NCI-H1694 treated with DMSO at 0.1 percent for 48 hours (cell line): ENCODE measurements around the gene CDC34.

Experiments
- DNase-seq: peaks from one replicate; lab custom pipeline; 2025; lab: John Stamatoyannopoulos, UW

Gene CDC34

DNA sequence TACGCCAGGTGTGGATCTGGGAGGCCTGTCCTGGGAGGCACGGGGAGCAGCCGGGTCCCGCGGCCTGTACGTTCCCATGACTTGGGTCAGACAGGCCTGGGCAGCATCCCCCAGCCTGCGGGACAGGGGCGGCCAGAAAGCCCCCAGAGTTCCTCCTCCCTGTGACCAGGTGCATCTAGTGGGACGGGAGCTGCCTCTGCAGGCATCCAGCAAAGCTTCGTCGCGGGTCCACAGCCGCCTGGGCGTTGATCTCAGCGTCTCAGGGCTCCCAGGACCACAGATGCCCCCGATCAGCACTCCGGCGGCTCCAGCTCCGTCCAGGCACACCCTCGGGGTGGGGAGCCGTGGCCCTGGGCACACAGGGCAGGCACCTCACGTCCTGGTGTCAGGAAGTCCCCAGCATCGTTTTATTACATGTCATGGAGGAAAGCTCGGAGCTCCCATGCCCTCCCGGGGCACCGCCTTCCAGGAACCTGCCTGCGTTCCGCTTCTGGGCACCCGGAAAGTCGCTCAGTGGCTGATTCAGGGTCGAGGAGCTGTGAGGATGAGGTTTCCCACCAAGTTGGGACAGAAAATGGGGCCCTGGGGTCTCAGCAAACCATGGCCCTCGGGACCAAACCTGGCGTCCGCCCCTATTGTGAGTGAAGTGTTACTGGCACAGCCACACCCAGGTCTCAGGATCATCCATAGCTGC lies 10.8 kb downstream of the CDC34 start:
- DNase-seq: no peak

DNA sequence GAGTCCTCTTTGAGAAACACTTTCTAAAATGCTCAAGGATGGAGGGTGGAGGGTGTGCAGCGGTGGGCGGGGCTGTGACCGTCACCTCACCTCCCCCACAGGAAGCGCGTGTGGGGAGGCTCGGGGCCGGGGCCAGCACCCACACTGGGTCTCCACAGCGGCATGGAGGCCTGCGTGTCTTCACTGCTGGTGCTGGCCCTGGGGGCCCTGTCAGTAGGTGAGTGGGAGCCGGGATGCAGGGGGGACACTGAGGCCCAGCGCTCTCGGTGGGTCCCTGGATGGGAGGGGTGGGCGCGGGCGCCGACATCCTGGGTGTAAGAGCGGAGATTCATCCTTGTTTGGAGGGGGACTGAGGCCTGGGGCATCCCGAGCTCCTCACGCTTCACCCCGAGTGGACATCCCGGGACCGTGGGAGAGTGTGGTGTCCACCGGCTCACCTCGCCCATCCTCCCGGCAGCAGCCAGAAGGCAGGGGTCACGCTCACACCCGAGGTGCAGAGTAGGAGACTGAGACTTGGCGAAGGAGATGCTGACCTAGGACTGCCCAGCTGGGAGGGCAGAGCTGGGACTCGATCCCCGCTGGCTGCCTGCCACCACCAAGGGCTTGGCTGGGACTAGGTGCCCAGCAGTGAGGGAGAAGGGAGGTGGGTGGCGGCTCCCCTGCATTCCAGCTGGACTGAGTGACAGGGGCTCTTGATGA lies 12.5 kb downstream of the CDC34 start, which contains the start of gene GZMM:
Gene GZMM (plus strand): TSS at position 144 of the 699 bp plus-strand sequence. CDS start 19 bp downstream, at position 163.
- no peak for DNase-seq

DNA sequence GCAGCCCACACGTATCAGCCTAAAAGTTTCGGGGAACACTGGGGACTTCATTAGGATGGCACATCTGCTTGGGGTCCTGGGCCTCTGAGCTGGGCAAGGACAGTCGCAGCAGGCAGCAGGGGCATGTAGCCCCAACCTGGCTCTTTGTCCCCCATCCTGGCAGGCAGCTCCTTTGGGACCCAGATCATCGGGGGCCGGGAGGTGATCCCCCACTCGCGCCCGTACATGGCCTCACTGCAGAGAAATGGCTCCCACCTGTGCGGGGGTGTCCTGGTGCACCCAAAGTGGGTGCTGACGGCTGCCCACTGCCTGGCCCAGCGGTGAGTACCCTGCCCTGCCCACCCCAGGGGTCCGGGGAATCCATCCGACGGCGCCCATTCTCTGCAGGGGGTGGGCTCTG lies 15.6 kb downstream of the CDC34 start:
- DNase-seq: no peak

DNA sequence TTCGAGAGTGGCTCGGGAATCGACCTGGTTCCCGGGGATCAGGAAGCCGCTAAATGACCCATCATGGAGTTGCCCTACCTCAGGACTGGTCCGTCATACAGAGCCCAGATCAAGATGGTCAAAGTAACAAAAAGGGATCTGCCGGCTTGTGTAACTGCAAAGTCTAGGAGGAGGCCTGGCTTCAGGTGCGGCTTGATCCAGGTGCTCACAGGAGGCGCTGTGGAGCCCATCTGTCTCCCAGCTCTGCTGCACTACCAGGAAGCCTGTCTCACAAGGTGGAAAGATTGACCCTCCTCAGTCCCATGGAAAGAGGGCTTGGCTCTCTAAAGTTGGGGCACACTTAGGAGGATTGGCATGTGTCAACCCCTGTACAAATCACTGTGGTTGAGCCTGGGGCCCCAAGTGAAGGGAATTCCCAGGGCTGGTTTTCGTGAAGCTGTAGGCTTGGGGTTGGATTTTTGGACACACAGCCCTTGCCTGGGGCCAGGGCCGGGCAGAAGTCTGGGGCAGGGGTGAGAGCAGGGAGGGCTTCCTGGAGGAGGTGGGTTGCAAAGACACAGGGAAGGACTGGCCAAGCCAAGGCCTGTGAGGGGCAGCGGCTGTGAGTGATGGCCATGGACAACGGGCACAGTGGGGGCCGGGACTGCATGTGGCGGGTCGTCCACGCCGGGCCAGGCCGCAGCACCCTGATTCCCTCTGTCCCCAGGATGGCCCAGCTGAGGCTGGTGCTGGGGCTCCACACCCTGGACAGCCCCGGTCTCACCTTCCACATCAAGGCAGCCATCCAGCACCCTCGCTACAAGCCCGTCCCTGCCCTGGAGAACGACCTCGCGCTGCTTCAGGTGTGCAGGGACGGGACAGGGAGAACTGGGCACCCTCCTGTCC lies 16.5 kb downstream of the CDC34 start:
- no peak for DNase-seq

DNA sequence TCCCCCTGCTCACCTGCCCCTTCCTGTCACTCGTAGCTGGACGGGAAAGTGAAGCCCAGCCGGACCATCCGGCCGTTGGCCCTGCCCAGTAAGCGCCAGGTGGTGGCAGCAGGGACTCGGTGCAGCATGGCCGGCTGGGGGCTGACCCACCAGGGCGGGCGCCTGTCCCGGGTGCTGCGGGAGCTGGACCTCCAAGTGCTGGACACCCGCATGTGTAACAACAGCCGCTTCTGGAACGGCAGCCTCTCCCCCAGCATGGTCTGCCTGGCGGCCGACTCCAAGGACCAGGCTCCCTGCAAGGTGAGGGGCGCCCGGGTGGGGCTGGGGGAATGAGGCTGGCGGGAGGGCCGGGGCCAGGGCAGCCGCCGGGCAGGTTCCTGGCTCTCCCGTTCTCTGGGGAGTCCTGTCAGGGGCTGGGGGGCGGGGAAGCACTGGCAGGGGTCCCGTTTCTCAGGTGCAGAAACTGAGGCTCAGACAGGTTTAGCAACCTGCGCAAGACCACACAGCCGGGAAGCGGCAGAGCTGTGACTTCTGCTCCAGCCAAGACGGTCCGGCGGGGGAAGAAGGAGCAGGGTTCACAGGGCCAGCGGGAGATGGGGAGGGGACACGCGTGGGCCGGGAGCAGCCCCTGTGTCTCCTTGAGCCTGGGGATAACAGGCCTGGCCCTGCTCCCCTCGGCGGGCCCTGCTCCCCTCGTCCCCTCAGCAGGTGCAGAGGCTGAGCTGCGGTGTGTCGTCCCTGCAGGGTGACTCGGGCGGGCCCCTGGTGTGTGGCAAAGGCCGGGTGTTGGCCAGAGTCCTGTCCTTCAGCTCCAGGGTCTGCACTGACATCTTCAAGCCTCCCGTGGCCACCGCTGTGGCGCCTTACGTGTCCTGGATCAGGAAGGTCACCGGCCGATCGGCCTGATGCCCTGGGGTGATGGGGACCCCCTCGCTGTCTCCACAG lies 17.6 kb downstream of the CDC34 start:
- DNase-seq: no peak

DNA sequence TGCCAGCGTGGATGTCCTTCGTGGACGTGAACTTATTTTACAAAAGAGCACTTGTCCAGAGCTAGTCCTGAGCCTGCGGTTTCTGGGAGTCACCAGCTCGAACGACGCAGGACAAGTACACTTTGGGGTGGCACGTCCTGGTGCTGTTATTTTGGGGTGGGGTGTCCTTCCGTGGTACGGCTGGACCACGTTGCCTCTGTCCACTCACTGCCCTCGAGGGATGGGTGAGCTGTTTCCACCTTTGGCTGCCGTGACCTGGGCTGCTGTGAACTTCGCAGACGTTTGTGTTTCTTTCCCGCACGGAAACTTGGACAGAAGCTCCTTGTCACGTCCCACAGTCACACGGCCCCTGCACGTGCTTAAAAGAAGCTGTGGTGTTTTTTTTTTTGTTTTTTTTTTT lies 23.3 kb downstream of the CDC34 start:
- DNase-seq: no peak

DNA sequence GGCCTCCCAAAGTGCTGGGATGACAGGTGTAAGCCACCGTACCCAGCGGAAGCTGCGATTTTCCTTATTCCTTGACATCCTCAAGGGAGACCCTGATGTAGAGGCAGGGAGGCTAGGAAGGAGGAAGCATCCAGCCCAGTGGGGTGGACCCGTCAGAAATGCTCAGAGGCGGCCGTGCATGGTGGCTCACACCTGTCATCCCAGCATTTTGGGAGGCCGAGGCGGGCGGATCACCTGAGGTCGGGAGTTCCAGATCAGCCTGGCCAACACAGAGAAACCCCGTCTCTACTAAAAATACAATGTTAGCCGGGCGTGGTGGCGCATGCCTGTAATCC lies 23.9 kb downstream of the CDC34 start:
- DNase-seq: no peak

DNA sequence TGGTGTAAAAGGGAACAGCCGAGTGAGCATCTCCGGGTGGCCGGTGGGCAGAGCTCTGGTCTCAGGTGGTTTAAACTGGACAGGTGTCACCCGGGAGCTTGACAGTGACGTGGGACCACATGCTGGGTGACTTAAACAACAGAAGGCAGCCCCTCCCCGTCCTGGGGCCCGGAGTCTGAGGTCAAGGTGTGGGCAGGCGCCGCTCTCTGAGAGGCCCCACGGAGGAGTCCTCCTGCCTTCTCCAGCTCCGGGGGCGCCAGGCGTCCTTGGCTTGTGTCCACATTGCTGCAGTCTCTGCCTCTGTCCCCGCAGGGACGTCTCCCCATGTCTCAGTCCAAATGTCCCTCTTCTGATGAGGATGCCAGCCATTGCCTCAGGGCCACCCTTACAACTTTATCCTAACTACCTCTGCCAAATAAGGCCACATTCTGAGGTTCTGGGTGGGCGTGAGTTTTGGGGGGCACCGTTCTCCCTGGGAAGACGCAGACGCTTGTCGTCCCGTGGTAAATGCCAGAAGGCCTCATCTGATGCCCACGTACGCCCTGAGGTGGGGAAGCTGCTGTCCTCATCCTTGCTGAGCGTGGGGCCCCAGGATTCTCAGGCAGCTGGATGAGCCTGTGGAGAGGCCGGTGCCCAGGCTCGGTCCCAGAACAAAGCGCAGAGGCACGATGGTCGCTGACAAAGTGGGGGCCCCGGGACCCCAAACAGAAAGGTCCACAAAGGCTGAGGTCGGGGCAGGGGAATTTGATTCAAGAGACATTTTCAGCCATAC lies 25.2 kb downstream of the CDC34 start:
- no peak for DNase-seq

DNA sequence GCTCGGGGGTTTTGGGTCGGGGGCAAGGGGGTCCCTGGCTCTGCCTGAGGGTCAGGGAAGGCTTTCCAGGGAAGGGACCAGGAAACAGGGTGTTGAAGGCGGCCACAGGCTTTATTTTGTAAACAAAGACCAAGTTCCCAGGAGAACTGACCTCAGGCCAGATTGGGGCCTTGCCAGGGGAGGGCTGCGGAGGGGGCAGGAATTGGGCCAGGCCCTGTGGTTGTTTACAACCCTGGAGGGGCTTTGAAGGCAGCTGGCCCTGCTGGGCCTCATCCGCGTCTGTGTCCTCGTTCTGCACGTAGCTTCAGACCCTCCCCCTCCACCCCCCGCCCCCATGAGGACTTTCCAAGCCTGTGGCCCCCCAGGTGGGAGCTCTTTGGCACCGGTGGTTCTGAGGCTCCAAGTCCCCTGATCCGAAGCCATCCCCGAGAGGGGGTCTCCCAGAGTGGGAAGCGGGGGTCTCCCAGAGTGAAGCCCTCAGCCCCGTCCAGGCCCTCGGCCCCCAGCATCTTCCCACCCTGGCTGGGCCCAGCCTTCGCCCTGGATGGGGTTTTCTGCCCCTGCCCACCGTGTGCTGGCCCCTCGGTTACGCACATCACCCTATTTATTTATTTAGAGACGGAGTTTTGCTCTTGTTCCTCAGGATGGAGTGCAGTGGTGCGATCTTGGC lies 27.3 kb downstream of the CDC34 start:
- DNase-seq: no peak

DNA sequence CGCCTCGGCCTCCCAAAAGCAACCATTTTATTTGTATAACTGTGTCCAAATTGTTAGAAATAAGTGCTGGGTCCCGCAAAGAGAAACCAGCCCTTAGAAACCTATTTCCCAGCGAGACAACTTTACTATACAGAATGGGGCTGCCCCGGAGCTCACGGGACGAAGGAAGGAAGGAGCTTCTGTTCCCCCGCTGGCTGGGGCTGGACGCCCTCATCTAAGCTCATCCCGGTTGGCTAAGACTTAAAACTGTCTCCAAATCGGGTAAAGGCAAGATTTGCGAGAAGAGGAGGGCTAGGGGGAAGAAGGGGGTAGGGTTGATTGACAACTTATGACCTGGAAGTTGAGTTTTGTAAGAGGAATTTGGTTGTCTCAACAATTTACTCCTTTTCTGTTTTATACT lies 28.6 kb downstream of the CDC34 start:
- DNase-seq: no peak

DNA sequence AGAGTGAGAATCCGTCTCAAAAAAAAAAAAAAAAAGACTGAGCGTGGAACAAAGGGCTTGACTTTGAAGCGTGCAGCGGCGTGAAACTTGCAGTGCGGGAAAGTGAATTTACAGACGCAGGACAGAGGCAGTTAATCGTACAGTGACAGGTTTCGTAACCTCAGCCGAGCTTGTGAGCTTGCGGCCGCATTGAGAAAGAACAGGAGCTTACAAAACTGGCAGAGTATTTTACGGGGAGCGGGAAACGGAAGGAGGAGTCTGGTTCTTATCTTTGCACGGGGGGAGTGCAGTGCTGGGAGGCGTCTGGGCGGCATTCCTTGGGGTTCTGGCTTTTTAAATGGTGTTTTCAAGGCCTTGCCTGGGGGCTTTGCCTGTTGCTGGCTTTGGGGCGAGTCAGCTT lies 34.8 kb downstream of the CDC34 start:
- DNase-seq: no peak

DNA sequence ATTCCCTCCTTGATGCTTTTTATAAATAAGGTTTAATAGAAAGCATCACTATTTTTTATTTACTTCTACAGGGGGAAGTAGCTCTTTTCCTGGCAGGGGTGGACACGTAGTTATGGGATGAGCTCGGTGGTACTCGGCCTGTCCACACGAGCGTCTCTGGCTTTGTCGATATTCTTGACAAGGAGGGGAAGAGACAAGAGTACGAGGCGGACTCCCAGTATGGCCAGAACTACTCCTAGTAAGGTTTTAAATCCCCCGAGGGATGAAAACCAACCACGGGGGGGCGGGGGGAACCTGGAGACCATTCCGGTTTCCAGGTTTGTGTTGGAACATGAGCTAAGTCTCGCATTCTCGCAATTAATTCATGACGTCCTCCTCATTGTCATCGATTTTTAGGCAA lies 35.3 kb downstream of the CDC34 start:
- no peak for DNase-seq

DNA sequence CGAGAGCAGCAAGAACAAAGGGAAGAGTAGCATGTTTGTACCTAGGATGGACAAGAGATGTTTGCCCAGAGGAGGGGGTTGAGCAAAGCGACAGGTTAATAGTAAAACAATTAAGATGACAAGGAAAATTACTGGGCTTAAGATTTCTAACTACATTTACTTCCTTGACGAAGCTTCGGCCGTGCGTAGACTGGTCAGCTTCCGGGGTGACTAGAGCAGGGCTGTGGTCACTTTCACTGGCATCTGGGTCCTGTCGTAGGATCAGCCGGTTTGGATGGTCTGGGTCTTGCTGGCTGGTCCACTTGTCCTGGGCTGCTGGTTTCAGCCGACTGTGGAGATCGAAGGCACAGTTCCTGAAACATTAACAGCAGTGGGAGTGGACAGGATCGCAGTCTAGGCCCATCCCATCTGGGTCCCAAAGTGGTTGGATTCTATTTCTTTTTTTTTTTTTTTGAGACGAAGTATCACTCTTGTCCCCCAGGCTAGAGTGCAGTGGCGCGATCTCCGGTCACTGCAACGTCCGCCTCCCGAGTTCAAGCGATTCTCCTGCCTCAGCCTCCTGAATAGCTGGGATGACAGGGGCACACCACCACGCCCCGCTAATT lies 35.8 kb downstream of the CDC34 start:
- DNase-seq: no peak

DNA sequence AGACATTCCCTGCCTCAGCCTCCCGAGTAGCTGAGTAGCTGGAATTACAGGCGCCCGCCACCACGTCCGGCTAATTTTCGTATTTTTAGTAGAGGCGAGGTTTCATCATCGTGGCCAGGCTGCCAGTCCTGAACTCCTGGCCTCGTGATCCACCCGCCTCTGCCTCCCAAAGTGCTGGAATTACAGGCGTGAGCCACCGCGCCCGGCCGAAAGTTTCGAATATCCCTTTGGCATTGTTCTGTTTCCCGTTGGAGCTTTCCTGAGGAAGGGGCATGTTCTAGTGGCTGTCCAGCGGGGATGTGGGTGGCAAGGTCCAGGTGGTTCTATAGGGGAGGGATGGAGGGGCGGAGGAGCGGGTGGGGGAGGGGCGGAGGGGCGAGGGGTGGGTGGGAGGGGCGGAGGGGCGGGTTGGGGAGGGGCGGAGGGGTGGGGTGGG lies 38.7 kb downstream of the CDC34 start:
- no peak for DNase-seq

DNA sequence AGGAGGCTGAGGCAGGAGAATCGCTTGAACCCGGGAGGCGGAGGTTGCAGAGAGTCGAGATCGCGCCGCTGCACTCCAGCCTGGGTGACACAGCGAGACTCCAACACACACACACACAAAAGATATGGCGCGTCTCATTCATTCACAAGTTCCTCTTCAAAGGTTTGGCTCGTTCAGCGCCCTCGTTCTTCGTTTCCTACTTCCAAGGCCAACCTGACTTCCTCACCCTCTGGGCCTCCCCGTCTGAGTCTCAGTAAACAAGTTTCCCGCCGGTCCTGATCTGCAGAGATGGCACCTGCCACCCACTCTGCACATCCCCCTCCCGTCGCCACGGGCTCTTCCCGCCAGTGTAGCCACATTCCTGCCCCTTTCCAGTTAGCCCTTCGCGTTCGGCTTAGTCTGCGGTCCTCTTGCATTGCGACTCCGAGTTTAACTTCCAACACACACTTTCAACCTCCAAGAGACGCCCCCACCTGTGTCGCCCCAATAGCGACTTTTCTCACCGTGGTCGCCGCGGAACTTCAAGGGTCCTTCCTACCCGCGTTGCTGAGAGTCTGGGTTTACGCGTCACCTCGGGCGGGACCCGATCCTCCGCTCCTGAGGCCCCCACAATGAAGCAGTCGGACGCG lies 39.5 kb downstream of the CDC34 start:
- DNase-seq: no peak

DNA sequence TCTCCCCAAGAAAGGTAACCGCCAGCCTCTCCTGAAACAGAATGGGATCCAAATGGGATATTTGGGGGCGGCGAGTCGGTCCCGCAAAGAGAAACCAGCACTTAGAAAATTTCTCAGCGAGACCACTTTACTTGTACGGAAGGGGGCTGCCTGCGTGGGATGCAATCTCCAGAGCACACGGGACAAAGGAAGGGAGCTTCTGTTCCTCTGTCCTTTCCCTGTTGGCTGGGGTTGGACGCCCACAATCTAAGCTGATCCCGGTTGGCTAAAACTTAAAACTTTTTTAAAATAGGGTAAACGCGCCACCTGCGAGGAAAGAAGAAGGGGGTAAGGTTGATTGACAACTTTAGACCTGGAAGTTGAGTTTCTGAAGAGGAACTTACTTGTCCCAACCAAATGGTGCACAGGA lies 40.0 kb downstream of the CDC34 start:
- DNase-seq: no peak

DNA sequence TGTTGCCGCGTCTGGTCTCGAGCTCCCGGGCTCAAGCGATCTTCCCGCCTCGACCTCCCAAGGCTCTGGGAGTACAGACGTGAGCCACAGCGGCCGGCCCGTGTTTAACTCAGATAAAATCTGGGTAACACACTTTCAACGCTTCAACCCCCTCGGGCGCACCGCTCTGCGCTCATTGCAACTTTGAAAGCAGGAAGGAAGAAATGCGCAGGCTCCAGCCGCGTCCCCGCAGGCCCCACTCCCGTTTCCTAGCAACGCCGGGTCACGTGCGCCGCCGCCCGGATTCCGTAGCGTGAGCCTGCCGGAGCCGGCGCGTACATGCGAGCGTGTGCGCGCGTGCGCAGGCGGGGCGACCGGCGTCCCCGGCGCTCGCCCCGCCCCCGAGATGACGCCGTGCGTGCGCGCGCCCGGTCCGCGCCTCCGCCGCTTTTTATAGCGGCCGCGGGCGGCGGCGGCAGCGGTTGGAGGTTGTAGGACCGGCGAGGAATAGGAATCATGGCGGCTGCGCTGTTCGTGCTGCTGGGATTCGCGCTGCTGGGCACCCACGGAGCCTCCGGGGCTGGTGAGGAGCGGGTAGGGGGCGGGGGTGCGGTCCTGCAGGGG lies 40.7 kb downstream of the CDC34 start, which contains the start of gene BSG:
Gene BSG (plus strand): TSS at position 457 of the 603 bp plus-strand sequence. CDS start 39 bp downstream, at position 496.
- peak; percentile 88 for DNase-seq

DNA sequence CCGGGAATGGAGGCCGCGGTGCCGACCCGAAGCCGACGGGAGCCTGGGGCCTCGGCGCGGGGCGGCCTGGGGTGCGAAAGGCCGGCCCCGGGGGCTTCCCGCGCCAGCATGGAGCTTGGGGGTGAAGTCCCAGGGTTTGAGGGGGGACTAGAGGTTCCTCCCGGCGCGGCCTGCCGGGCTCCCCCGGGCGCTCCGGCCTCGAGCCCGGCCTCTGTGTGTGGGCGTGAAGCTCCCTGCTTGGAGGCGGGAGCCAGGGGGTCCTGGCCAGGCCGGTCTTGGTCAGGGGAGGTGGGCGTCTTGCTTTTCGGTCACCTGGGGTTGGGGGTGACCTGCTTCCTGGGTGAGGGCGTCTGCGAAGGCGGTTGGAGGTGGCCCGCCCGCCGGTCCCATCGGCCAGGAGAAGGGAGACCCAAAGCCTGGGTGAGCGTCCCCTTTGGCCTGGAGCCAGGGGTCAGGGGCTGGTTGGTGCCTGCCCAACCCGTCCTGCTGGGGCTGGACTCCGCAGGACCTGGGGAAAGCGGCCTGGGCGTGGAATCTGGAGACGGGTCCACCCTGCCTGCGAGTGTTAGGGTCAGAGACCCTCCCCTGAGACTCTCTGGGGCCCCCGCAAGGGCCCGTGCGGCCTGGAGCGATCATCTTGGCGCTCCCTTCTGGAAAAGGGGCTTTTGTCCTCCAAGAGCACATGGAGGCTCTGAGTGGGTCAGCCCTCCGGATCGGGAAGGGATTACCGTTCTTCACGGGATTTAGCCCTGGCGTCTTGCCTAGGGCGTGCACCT lies 41.4 kb downstream of the CDC34 start:
- no peak for DNase-seq
